Keratinocyte (primary cell): ENCODE results near the gene TBXAS1. TPM values are rescaled to one million over a fixed set of nuclear protein-coding genes. Genes with fewer than 3 reads are reported as not detected.

Source experiments
- DNase-seq: peaks from one replicate; pipeline ENCODE4 v3.0.0-alpha.2; 2011; ENCODE audit warnings: low read depth, missing footprints, low spot score
- FAIRE-seq: peaks from 2 replicates; lab custom pipeline; 2011; peaks lifted over from hg19 to GRCh38; lab: Jason Lieb, UNC
- H2AFZ ChIP-seq: 2 replicates; pipeline ENCODE4 v1.6.0; 2012; ENCODE audit warnings: low read length, control low read depth, inconsistent platforms; ENCODE audit not compliant: control insufficient read depth
- H3K27ac ChIP-seq: 2 replicates; pipeline ENCODE4 v1.5.1; 2011; ENCODE audit warnings: low read length; ENCODE audit not compliant: control insufficient read depth, insufficient read depth
- H3K27me3 ChIP-seq: 3 replicates; pipeline ENCODE4 v1.6.0; 2011; ENCODE audit warnings: low read length; ENCODE audit not compliant: control insufficient read depth, insufficient read depth; ENCODE audit errors: extremely low read depth
- H3K36me3 ChIP-seq, 2 experiments: 2 replicates in 1 of 2; 3 replicates in 1 of 2; pipeline ENCODE4 v1.5.1; 2011; ENCODE audit warnings: low read length in 2 of 2, mild to moderate bottlenecking in 1 of 2; ENCODE audit not compliant: control insufficient read depth in 2 of 2, insufficient read depth in 2 of 2; ENCODE audit errors: extremely low read depth in 1 of 2
- H3K4me1 ChIP-seq: 3 replicates; pipeline ENCODE4 v1.5.1; 2011; ENCODE audit warnings: low read length; ENCODE audit not compliant: control insufficient read depth, insufficient read depth; ENCODE audit errors: extremely low read depth
- H3K4me2 ChIP-seq: 3 replicates; pipeline ENCODE4 v1.6.0; 2011; ENCODE audit warnings: low read depth, low read length; ENCODE audit not compliant: control insufficient read depth, insufficient read depth; ENCODE audit errors: extremely low read depth
- H3K4me3 ChIP-seq, 3 experiments: fragments of 200-600 bp in 1 of 3; sonication (generic) in 1 of 3; 2 replicates in 2 of 3; 3 replicates in 1 of 3; pipeline ENCODE4 v1.5.1; 2011 to 2016; ENCODE audit warnings: low read length in 3 of 3, mild to moderate bottlenecking in 3 of 3, control low read depth in 2 of 3, inconsistent platforms in 1 of 3, low read depth in 1 of 3, mixed read lengths in 1 of 3, mixed run types in 1 of 3, moderate library complexity in 1 of 3; ENCODE audit not compliant: control insufficient read depth in 2 of 3, insufficient read depth in 2 of 3; ENCODE audit errors: extremely low read depth in 1 of 3
- H3K79me2 ChIP-seq: 2 replicates; pipeline ENCODE4 v1.6.0; 2012; ENCODE audit warnings: low read length; ENCODE audit not compliant: control insufficient read depth, insufficient read depth
- H3K9ac ChIP-seq: 3 replicates; pipeline ENCODE4 v1.6.0; 2011; ENCODE audit warnings: low read length; ENCODE audit not compliant: control insufficient read depth, insufficient read depth; ENCODE audit errors: extremely low read depth
- H3K9me1 ChIP-seq: 3 replicates; pipeline ENCODE4 v1.6.0; 2011; ENCODE audit warnings: low read length; ENCODE audit not compliant: control insufficient read depth, insufficient read depth; ENCODE audit errors: extremely low read depth
- H3K9me3 ChIP-seq: 2 replicates; pipeline ENCODE4 v1.5.1; 2012; ENCODE audit warnings: low read depth, low read length; ENCODE audit not compliant: control insufficient read depth
- H4K20me1 ChIP-seq: 3 replicates; pipeline ENCODE4 v1.6.0; 2011; ENCODE audit warnings: low read length; ENCODE audit not compliant: control insufficient read depth, insufficient read depth; ENCODE audit errors: extremely low read depth
- EZH2 ChIP-seq: IDR thresholded peaks from one replicate; pipeline ENCODE4 v1.6.1; 2012; ENCODE audit warnings: inconsistent platforms, mild to moderate bottlenecking, low read length, moderate library complexity
- dilution Hi-C: fragments of 300-500 bp; cut with MboI; formaldehyde crosslinking; loops from one replicate; pipeline ENCODE4 v1.7.0; 2020; ENCODE audit warnings: low sequenced_read_pairs; ENCODE audit not compliant: extremely low pct_ligation_motif_present
- polyA plus RNA-seq, 5 experiments: library from polyadenylated mRNA; depleted of rRNA in 3 of 5; stranded (reverse) in 3 of 5; stranded (forward) in 1 of 5; unstranded in 1 of 5; fragments of >200 nt; gene quantifications; 1 replicate in 1 of 5; 2 replicates in 3 of 5; 3 replicates in 1 of 5; pipeline versions ENCODE4 v1.2.1 to v1.2.3, GENCODE V29; 2011 to 2012; ENCODE audit warnings: missing spikeins in 2 of 5, low read depth in 1 of 5, low replicate concordance in 1 of 5
- TF ChIP-seq, protein P1 (sequence below), 3 experiments: IDR thresholded peaks in 1 of 3; conservative IDR thresholded peaks in 1 of 3; optimal IDR thresholded peaks in 1 of 3; 2 replicates in 2 of 3; 3 replicates in 1 of 3; pipeline versions ENCODE3 to v1.5.1; 2011; ENCODE audit warnings: low read length in 3 of 3, mild to moderate bottlenecking in 3 of 3, moderate library complexity in 2 of 3, control low read depth in 1 of 3, inconsistent platforms in 1 of 3; ENCODE audit not compliant: insufficient read depth in 2 of 3; ENCODE audit errors: extremely low read depth in 1 of 3

The TBXAS1 gene
- polyA plus RNA-seq, 1 donor (not counting 4 experiments of a cell fraction or from before 2014, with no cell fraction given) = 2.9 TPM

DNA sequence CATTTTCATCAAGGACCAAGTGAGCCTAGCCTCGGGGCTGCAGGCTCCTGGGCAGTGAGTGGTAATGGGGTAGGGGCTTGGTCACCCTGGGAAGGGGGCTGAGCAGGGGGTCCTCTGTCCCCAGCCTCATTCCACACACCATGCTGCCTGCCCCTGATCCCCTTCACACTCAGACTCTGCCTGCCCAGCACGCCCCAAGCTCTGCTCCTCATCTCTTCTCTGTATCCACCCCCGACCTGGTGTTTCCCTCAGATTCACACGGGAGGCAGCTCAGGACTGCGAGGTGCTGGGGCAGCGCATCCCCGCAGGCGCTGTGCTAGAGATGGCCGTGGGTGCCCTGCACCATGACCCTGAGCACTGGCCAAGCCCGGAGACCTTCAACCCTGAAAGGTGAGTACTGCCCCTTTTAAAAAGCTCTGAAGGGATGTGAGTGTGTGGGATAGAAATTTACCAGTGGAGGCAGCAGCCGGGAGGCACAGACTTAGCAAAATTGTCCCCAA is 186.5 kb downstream of the TBXAS1 start:
- Histone ChIP-seq H3K4me3 (no peak overlapping the region), H3K4me1 (no peaks in the 10 kb centered on the region), H3K27me3 (no peaks in the 10 kb centered on the region), H3K9me1 (no peaks in the 10 kb centered on the region), H3K27ac (no peak overlapping the region), H3K36me3 (no peaks in the 10 kb centered on the region), H3K9ac (no peak overlapping the region), H3K9me3 (no peaks in the 10 kb centered on the region), H3K4me2 (no peak overlapping the region), H3K79me2 (no peaks in the 10 kb centered on the region), H2AFZ (no peak overlapping the region), H4K20me1 (no peaks in the 10 kb centered on the region)
- TF ChIP-seq EZH2 = no peak
- TF ChIP-seq, protein P1, sequence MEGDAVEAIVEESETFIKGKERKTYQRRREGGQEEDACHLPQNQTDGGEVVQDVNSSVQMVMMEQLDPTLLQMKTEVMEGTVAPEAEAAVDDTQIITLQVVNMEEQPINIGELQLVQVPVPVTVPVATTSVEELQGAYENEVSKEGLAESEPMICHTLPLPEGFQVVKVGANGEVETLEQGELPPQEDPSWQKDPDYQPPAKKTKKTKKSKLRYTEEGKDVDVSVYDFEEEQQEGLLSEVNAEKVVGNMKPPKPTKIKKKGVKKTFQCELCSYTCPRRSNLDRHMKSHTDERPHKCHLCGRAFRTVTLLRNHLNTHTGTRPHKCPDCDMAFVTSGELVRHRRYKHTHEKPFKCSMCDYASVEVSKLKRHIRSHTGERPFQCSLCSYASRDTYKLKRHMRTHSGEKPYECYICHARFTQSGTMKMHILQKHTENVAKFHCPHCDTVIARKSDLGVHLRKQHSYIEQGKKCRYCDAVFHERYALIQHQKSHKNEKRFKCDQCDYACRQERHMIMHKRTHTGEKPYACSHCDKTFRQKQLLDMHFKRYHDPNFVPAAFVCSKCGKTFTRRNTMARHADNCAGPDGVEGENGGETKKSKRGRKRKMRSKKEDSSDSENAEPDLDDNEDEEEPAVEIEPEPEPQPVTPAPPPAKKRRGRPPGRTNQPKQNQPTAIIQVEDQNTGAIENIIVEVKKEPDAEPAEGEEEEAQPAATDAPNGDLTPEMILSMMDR (optimal IDR thresholded peaks at IDR 0.05 in 1 of 3, IDR thresholded peaks at IDR 0.05 in 1 of 3, conservative IDR thresholded peaks at IDR 0.05 in 1 of 3; ENCODE audit: extremely low read depth in 1 of 3, insufficient read depth in 2 of 3, low read length in 3 of 3) = no peak
- dilution Hi-C loops = loop anchor here (25.0 kb wide), 1 partner anchor 403 kb away; no protein-coding TSS in a partner anchor
- DNase-seq (no peak), FAIRE-seq (no peak)

GRCh38 chr7:140016540-140016939 is 187.5 kb downstream of the TBXAS1 start:
- no peak overlapping the region for H3K9ac ChIP-seq
- H3K9me1 ChIP-seq = no peaks in the 10 kb centered on the region
- no peaks in the 10 kb centered on the region for H3K79me2 ChIP-seq
- H4K20me1 ChIP-seq = no peaks in the 10 kb centered on the region
- FAIRE-seq = no peak
- no peak overlapping the region for H2AFZ ChIP-seq
- H3K4me1 ChIP-seq = no peaks in the 10 kb centered on the region
- no peaks in the 10 kb centered on the region for H3K9me3 ChIP-seq
- TF ChIP-seq EZH2 = no peak
- TF ChIP-seq, protein P1 (optimal IDR thresholded peaks at IDR 0.05 in 1 of 3, IDR thresholded peaks at IDR 0.05 in 1 of 3, conservative IDR thresholded peaks at IDR 0.05 in 1 of 3; ENCODE audit: extremely low read depth in 1 of 3, insufficient read depth in 2 of 3, low read length in 3 of 3) = no peak
- H3K4me2 ChIP-seq = no peak overlapping the region
- dilution Hi-C loops = loop anchor here (25.0 kb wide), 1 partner anchor 404 kb away; no protein-coding TSS in a partner anchor
- no peaks in the 10 kb centered on the region for H3K36me3 ChIP-seq
- H3K27ac ChIP-seq = no peak overlapping the region
- H3K27me3 ChIP-seq = no peaks in the 10 kb centered on the region
- no peak for DNase-seq
- H3K4me3 ChIP-seq = no peak overlapping the region
